HG03135 (cell line): ENCODE results near the gene CBFA2T2.
"Not testable (repeated sequence)": the region's sequence is repeated elsewhere in the genome, so short reads cannot be mapped to it uniquely, and the experiment has no call there.

Experiments used
- ATAC-seq: cut with Tn5 transposase; IDR thresholded peaks from one replicate; pipeline ENCODE4 v1.9.1; 2021; ENCODE audit warnings: mild to moderate bottlenecking, moderate library complexity; ENCODE audit not compliant: unreplicated experiment

CBFA2T2 gene

GRCh38 chr20:33568868-33569801 lies 79.2 kb downstream of the CBFA2T2 start:
- ATAC-seq: no peak

GRCh38 chr20:33569802-33570391 lies 80.0 kb downstream of the CBFA2T2 start:
- ATAC-seq: no peak

GRCh38 chr20:33570743-33571142 lies 80.8 kb downstream of the CBFA2T2 start:
- no peak for ATAC-seq

- ATAC-seq: not testable (repeated sequence)
These were observed 83.4 kb downstream of the CBFA2T2 start for GRCh38 chr20:33573268-33573667.

- no peak for ATAC-seq
These were observed 85.4 kb downstream of the CBFA2T2 start for GRCh38 chr20:33575282-33575681.

GRCh38 chr20:33576432-33577125 lies 86.7 kb downstream of the CBFA2T2 start:
- ATAC-seq: no peak

GRCh38 chr20:33578510-33578909 lies 88.6 kb downstream of the CBFA2T2 start:
- ATAC-seq: no peak

- no peak for ATAC-seq
These were observed 93.2 kb downstream of the CBFA2T2 start for GRCh38 chr20:33583143-33583542.

GRCh38 chr20:33584976-33585375 lies 95.1 kb downstream of the CBFA2T2 start:
- ATAC-seq: no peak

GRCh38 chr20:33585413-33585812 lies 95.5 kb downstream of the CBFA2T2 start:
- no peak for ATAC-seq

GRCh38 chr20:33589059-33589458 lies 99.2 kb downstream of the CBFA2T2 start:
- ATAC-seq: no peak

GRCh38 chr20:33591901-33592300 lies 102.0 kb downstream of the CBFA2T2 start:
- ATAC-seq: not testable (repeated sequence)

- no peak for ATAC-seq
These were observed 104.8 kb downstream of the CBFA2T2 start for GRCh38 chr20:33594743-33595142.

- no peak for ATAC-seq
These were observed 110.5 kb downstream of the CBFA2T2 start for GRCh38 chr20:33600414-33600813.

- no peak for ATAC-seq
These were observed 111.1 kb downstream of the CBFA2T2 start for GRCh38 chr20:33600981-33601380.

- no peak for ATAC-seq
These were observed 112.0 kb downstream of the CBFA2T2 start for GRCh38 chr20:33601861-33602260.

- ATAC-seq: no peak
These were observed 113.1 kb downstream of the CBFA2T2 start for GRCh38 chr20:33602826-33603590.

GRCh38 chr20:33604084-33604990 lies 114.4 kb downstream of the CBFA2T2 start:
- no peak for ATAC-seq

- no peak for ATAC-seq
These were observed 115.1 kb downstream of the CBFA2T2 start for GRCh38 chr20:33604991-33605370.
